ENCODE data around the gene MEX3D.

The MEX3D gene

GRCh38 chr19:1615156-1615765, 47.1 kb upstream of the MEX3D start:
- H3K36me3 ChIP-seq (ENCODE audit: insufficient read depth, low read length), result peaks cover 93% of the 10 kb centered on the region; the same call in 1 of the 2 replicates
- no peaks in the 10 kb centered on the region for H3K4me1 ChIP-seq (ENCODE audit: insufficient read depth, low read length, poor library complexity, severe bottlenecking)
- H3K79me2 ChIP-seq (ENCODE audit: insufficient read depth, low read length), result no peaks in the 10 kb centered on the region
- H4K20me1 ChIP-seq (ENCODE audit: insufficient read depth, low read length, poor library complexity, severe bottlenecking), result peaks cover 13% of the 10 kb centered on the region
- no peak for TF ChIP-seq CTCF (conservative IDR thresholded peaks at IDR 0.05; ENCODE audit: low read length)
- no peak for TF ChIP-seq EZH2phosphoT487 (IDR thresholded peaks at IDR 0.05; ENCODE audit: borderline replicate concordance)
- H3K4me3 ChIP-seq (ENCODE audit: low read length, poor library complexity, severe bottlenecking), result no peak overlapping the region
- no peak overlapping the region for H3K9ac ChIP-seq (ENCODE audit: low read depth, low read length, poor library complexity, severe bottlenecking)
- no peaks in the 10 kb centered on the region for H3K27me3 ChIP-seq (ENCODE audit: insufficient read depth, low read length, poor library complexity, severe bottlenecking)
- H3K4me2 ChIP-seq (ENCODE audit: low read depth, low read length, poor library complexity, severe bottlenecking), result no peak overlapping the region
- H3F3A ChIP-seq (ENCODE audit: low read depth), result no peaks in the 10 kb centered on the region; the same call in 1 of the 2 replicates
- no peak overlapping the region for H2AFZ ChIP-seq (ENCODE audit: low read length)
- H3K9me3 ChIP-seq (ENCODE audit: insufficient read depth, low read depth, low read length), result no peaks in the 10 kb centered on the region
- H3K9me2 ChIP-seq (replicated peaks; ENCODE audit: low read depth, low read length), result no peaks in the 10 kb centered on the region

- Histone ChIP-seq H2AFZ (ENCODE audit: low read length) (no peak overlapping the region), H3F3A (ENCODE audit: low read depth) (no peaks in the 10 kb centered on the region; the same call in 1 of the 2 replicates), H3K4me1 (ENCODE audit: insufficient read depth, low read length, poor library complexity, severe bottlenecking) (no peaks in the 10 kb centered on the region), H3K9ac (ENCODE audit: low read depth, low read length, poor library complexity, severe bottlenecking) (no peak overlapping the region), H3K9me2 (replicated peaks; ENCODE audit: low read depth, low read length) (no peaks in the 10 kb centered on the region), H3K36me3 (ENCODE audit: insufficient read depth, low read length) (peaks cover 88% of the 10 kb centered on the region; the same call in 1 of the 2 replicates), H3K9me3 (ENCODE audit: insufficient read depth, low read depth, low read length) (no peaks in the 10 kb centered on the region), H3K4me3 (ENCODE audit: low read length, poor library complexity, severe bottlenecking) (no peak overlapping the region), H4K20me1 (ENCODE audit: insufficient read depth, low read length, poor library complexity, severe bottlenecking) (peaks cover 13% of the 10 kb centered on the region), H3K79me2 (ENCODE audit: insufficient read depth, low read length) (no peaks in the 10 kb centered on the region), H3K27me3 (ENCODE audit: insufficient read depth, low read length, poor library complexity, severe bottlenecking) (no peaks in the 10 kb centered on the region), H3K4me2 (ENCODE audit: low read depth, low read length, poor library complexity, severe bottlenecking) (no peak overlapping the region)
- TF ChIP-seq CTCF (conservative IDR thresholded peaks at IDR 0.05; ENCODE audit: low read length) (no peak), EZH2phosphoT487 (IDR thresholded peaks at IDR 0.05; ENCODE audit: borderline replicate concordance) (no peak)
These were observed 45.9 kb upstream of the MEX3D start for GRCh38 chr19:1613808-1614570.

- peaks cover 82% of the 10 kb centered on the region; the same call in 1 of the 2 replicates for H3K36me3 ChIP-seq (ENCODE audit: insufficient read depth, low read length)
These were observed 45.0 kb upstream of the MEX3D start for GRCh38 chr19:1613146-1613545.

More at GRCh38 chr19:1613146-1613545, 45.0 kb upstream of the MEX3D start:
- Histone ChIP-seq H2AFZ (ENCODE audit: low read length) (no peak overlapping the region), H3K27me3 (ENCODE audit: insufficient read depth, low read length, poor library complexity, severe bottlenecking) (no peaks in the 10 kb centered on the region), H3K79me2 (ENCODE audit: insufficient read depth, low read length) (no peaks in the 10 kb centered on the region), H3F3A (ENCODE audit: low read depth) (no peaks in the 10 kb centered on the region; the same call in 1 of the 2 replicates), H3K4me1 (ENCODE audit: insufficient read depth, low read length, poor library complexity, severe bottlenecking) (no peaks in the 10 kb centered on the region), H4K20me1 (ENCODE audit: insufficient read depth, low read length, poor library complexity, severe bottlenecking) (peaks cover 13% of the 10 kb centered on the region), H3K9me2 (replicated peaks; ENCODE audit: low read depth, low read length) (no peaks in the 10 kb centered on the region), H3K4me2 (ENCODE audit: low read depth, low read length, poor library complexity, severe bottlenecking) (no peak overlapping the region), H3K9me3 (ENCODE audit: insufficient read depth, low read depth, low read length) (no peaks in the 10 kb centered on the region), H3K9ac (ENCODE audit: low read depth, low read length, poor library complexity, severe bottlenecking) (no peak overlapping the region), H3K4me3 (ENCODE audit: low read length, poor library complexity, severe bottlenecking) (no peak overlapping the region)
- TF ChIP-seq EZH2phosphoT487 (IDR thresholded peaks at IDR 0.05; ENCODE audit: borderline replicate concordance) (no peak), CTCF (conservative IDR thresholded peaks at IDR 0.05; ENCODE audit: low read length) (no peak)

All from Loucy (cell line).